Measurements from ENCODE around the gene PTBP1. TPM values are rescaled to one million over a fixed set of nuclear protein-coding genes. Genes with fewer than 3 reads are reported as not detected.
"Not testable (repeated sequence)": the region's sequence is repeated elsewhere in the genome, so short reads cannot be mapped to it uniquely, and the experiment has no call there.

The PTBP1 gene
- total and polyA plus RNA-seq, 2 donors (not counting 1 experiment from before 2014, with no cell fraction given) = 74.6 to 83.1 TPM

GRCh38 chr19:845707-846521, 48.7 kb downstream of the PTBP1 start:
- Histone ChIP-seq H3K27ac (ENCODE audit: insufficient read depth, low read length) (no peak overlapping the region), H3K36me3 (ENCODE audit: control insufficient read depth, insufficient read depth, low read length) (no peaks in the 10 kb centered on the region), H3K4me2 (ENCODE audit: extremely low read depth, insufficient read depth, low read length) (no peak overlapping the region), H3K4me1 (ENCODE audit: control insufficient read depth, extremely low read depth, insufficient read depth, low read length) (peaks cover 3% of the 10 kb centered on the region), H3K9me3 (ENCODE audit: control insufficient read depth, insufficient read depth, low read depth, low read length) (no peaks in the 10 kb centered on the region), H3K9ac (ENCODE audit: insufficient read depth, low read length) (no peak overlapping the region), H3K27me3 (ENCODE audit: control insufficient read depth, insufficient read depth, low read length) (peaks cover 19% of the 10 kb centered on the region), H3K4me3 (replicated peaks in 1 of 4; ENCODE audit: control extremely low read depth in 1 of 4, insufficient read depth in 1 of 4, low read depth in 3 of 4, low read length in 4 of 4) (no peak overlapping the region), H3K79me2 (ENCODE audit: control insufficient read depth, insufficient read depth, low read length) (no peaks in the 10 kb centered on the region), H2AFZ (ENCODE audit: low read length) (no peak overlapping the region), H4K20me1 (ENCODE audit: control insufficient read depth, extremely low read depth, insufficient read depth, low read length) (no peaks in the 10 kb centered on the region)
- no peak for DNase-seq (ENCODE audit: low read depth in 2 of 2)
- TF ChIP-seq CTCF (conservative IDR thresholded peaks at IDR 0.05 in 1 of 2, IDR thresholded peaks at IDR 0.05 in 1 of 2; ENCODE audit: low read depth in 1 of 2, low read length in 2 of 2) = no peak
- no peak for TF ChIP-seq EZH2 (IDR thresholded peaks at IDR 0.05; ENCODE audit: low read length, missing control alignments)

GRCh38 chr19:848386-848921, 51.2 kb downstream of the PTBP1 start:
- peaks cover 15% of the 10 kb centered on the region for H3K27me3 ChIP-seq (ENCODE audit: control insufficient read depth, insufficient read depth, low read length)
- no peaks in the 10 kb centered on the region for H3K9me3 ChIP-seq (ENCODE audit: control insufficient read depth, insufficient read depth, low read depth, low read length)
- H3K4me2 ChIP-seq (ENCODE audit: extremely low read depth, insufficient read depth, low read length) = no peak overlapping the region
- no peak overlapping the region for H2AFZ ChIP-seq (ENCODE audit: low read length)
- DNase-seq (ENCODE audit: low read depth in 2 of 2) = no peak
- H3K27ac ChIP-seq (ENCODE audit: insufficient read depth, low read length) = no peak overlapping the region
- H3K4me1 ChIP-seq (ENCODE audit: control insufficient read depth, extremely low read depth, insufficient read depth, low read length) = peaks cover 6% of the 10 kb centered on the region
- no peaks in the 10 kb centered on the region for H4K20me1 ChIP-seq (ENCODE audit: control insufficient read depth, extremely low read depth, insufficient read depth, low read length)
- no peak overlapping the region for H3K9ac ChIP-seq (ENCODE audit: insufficient read depth, low read length)
- H3K4me3 ChIP-seq (replicated peaks in 1 of 4; ENCODE audit: control extremely low read depth in 1 of 4, insufficient read depth in 1 of 4, low read depth in 3 of 4, low read length in 4 of 4) = no peak overlapping the region
- no peaks in the 10 kb centered on the region for H3K36me3 ChIP-seq (ENCODE audit: control insufficient read depth, insufficient read depth, low read length)
- TF ChIP-seq EZH2 (IDR thresholded peaks at IDR 0.05; ENCODE audit: low read length, missing control alignments) (no peak), CTCF (conservative IDR thresholded peaks at IDR 0.05 in 1 of 2, IDR thresholded peaks at IDR 0.05 in 1 of 2; ENCODE audit: low read depth in 1 of 2, low read length in 2 of 2) (no peak)
- no peaks in the 10 kb centered on the region for H3K79me2 ChIP-seq (ENCODE audit: control insufficient read depth, insufficient read depth, low read length)

- not testable (repeated sequence) for H3K79me2 ChIP-seq (ENCODE audit: control insufficient read depth, insufficient read depth, low read length); DNase-seq (ENCODE audit: low read depth in 2 of 2); H3K27ac ChIP-seq (ENCODE audit: insufficient read depth, low read length); H4K20me1 ChIP-seq (ENCODE audit: control insufficient read depth, extremely low read depth, insufficient read depth, low read length); H3K36me3 ChIP-seq (ENCODE audit: control insufficient read depth, insufficient read depth, low read length); H3K4me1 ChIP-seq (ENCODE audit: control insufficient read depth, extremely low read depth, insufficient read depth, low read length); H2AFZ ChIP-seq (ENCODE audit: low read length); H3K9ac ChIP-seq (ENCODE audit: insufficient read depth, low read length); H3K4me2 ChIP-seq (ENCODE audit: extremely low read depth, insufficient read depth, low read length); H3K4me3 ChIP-seq (replicated peaks in 1 of 4; ENCODE audit: control extremely low read depth in 1 of 4, insufficient read depth in 1 of 4, low read depth in 3 of 4, low read length in 4 of 4); H3K9me3 ChIP-seq (ENCODE audit: control insufficient read depth, insufficient read depth, low read depth, low read length)
- peaks cover 11% of the 10 kb centered on the region for H3K27me3 ChIP-seq (ENCODE audit: control insufficient read depth, insufficient read depth, low read length)
Observed at GRCh38 chr19:849195-849594, 51.9 kb downstream of the PTBP1 start.

All from fibroblast of lung (primary cell).